Activated CD4-positive, CD25-positive, alpha-beta regulatory T cell treated with anti-CD3 and anti-CD28 coated beads, Interleukin-2, amount 50 U/mL, for 16 hours (primary cell): ENCODE data around the gene PTPRM.

Experiments used
- DNase-seq: peaks from one replicate; pipeline ENCODE4 v3.0.0-alpha.2; 2020; ENCODE audit warnings: low read depth, low spot score

PTPRM gene

DNA sequence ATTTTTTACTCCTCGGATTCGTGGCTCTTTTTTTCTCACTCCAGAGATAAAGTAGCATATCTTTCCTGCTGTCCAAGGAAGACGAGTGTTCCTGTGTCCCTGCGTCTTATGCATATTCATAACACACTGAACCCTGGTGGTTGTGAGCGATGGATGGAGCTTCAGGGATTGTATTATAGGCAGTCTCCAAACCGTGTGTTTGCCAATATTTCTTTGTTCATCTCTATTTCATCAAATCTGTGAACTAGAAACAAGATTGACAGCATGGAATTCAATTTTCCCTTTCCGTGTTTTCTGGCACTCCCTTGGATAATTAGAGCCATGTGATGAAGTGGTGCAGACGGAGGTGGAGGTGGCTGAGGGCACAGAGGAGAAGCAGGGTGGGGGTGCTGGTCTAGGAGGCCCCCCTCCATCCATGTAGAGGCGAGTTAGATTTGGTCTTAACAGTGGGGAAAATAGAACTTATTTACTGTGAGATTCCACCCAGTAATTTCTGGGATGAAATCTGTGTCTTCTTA lies 240.9 kb downstream of the PTPRM start:
- no peak for DNase-seq

DNA sequence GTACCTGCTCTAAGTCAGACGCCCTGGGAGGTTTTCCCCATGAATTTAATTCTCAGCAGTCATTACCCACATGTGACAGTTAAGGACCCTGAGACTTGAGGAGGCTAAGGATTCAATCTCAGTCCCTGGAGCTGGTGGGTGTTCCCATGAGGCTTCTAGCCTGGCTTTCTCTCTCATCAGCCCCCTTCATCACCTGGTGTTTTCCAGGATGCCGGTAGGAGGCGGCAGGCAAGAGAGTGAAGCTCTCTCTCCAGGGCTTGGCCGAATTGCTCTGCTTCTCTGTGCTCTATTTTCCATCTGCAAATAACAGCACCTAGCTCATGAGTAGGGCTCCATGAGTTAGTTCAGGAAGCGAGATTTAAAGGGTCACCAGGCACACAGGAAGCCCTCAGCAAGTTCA lies 241.9 kb downstream of the PTPRM start:
- no peak for DNase-seq

DNA sequence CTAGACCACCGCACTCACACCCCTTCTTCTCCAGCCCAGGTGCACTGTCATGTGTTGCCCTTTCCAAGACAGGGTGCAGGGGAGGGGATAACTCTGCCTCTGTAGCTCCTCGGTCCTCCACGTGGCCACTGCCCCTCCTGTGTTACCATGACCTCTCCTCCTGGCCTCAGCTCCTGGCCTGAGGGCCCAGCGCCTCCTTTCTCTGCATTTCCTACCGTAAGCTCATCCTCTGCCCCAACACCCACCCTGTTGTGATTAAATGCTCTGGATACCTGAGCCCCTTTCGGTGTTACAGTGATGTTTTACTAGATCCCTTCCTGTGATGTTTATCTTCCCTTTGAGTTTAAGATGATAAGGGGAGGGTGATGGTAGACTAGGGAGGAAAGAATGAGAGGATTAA lies 242.3 kb downstream of the PTPRM start:
- DNase-seq, result no peak

DNA sequence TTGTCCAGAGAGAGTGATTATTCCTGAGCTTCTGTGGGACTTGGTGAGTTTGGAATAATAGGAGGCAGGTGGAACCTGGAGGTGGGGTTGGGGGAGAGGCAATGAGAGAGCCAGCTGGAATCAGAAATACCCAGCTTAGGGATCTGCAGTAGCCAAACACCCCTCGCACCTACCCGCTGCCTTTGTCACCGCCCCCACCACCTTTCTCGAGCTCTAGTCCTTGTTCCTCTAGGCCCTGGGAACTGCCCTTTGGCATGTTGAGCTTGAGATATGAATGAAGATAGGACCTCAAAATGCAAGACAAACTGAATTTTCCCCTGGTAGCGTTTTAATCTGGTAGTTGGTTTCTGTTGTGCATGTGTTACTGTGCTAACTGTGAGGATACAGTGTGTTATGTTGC lies 242.9 kb downstream of the PTPRM start:
- DNase-seq, result no peak

DNA sequence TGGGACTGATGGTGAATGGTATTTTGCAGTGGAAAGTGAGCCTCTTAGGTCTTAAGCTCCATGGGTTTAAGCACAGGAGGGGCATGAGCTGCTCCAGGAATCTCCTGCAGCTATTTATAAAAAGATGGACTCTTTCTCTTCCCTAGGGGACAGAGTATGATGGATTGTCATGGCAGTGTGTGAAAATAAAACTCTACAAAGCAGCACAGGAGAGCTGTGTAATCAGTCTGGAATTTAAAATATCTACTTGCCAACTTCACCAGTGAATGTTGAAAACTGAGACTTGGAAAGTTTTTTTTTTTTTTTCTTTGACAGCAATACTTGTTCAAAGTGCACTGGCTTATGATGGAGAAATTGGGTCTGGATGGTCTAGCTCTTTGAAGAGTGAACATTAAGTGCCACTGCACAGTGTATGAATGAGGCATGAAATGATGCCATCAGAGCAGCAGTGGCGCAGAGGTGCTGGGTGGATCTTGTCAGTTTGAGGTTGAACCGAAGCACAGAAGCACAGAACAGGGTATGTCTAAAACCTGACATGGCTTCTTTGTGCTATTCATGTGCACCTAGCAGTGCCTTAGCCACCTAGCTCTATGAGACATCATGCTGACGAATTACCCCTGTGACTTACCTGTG lies 245.4 kb downstream of the PTPRM start:
- no peak for DNase-seq

DNA sequence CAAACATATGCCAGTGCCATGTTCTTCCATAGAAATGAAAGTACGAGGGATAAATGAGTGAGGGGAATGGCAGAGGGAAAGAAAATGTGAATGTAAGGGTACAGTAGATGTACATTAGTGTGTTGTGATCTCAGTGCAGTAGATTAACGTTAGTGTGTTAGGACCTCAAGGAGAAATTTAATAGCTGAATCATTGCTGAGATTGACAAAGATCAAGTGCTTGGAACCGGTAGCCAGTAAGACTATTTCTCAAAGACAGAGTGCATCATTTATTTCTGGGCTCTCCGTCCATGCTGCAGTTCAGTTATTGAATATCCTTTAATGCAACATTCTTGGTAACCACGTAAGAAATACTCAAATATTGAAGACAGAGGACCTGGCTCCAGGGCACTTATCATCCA lies 246.0 kb downstream of the PTPRM start:
- DNase-seq, result no peak

DNA sequence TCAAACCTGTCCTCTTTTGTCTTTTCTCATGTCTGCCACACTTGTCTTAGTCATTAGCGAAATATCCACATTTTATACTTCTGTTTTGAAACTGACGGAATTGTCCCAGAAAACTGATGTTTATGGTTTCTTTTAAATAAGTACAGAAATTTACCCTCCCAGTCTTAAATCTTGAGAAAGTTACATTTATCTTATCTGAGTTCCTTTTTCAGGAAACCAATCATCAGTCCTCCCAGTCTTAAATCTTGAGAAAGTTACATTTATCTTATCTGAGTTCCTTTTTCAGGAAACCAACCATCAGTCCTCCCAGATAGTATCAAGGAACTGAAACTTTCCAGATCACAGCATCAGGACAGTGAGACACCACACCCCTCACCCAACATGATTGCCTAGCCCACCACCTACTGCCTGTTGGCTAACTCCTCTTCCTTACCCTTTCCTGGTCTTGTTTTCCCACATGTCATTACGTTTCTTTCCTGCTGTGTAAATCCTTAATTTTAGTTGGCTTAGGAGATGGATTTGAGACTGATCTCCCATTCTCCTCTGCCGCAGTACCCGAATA lies 247.7 kb downstream of the PTPRM start:
- DNase-seq, result no peak

DNA sequence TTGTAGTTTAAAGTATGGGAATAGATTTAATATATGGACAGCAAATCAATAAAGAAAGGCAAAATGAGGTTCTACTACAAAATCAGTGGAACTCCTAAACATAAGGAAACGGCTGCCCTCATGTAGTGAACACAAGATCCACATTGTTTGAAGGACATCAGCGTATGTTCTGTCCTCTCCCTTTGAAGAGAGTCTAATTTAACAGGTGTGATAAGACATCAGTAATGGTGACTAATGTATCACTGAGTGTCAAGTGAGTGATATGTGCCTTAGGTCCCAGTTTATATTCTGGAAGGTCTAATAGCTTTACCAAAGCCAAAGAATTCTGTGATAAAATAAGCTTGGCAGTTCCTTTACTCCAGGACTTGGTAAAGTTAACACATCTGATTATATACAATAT lies 248.7 kb downstream of the PTPRM start:
- no peak for DNase-seq

DNA sequence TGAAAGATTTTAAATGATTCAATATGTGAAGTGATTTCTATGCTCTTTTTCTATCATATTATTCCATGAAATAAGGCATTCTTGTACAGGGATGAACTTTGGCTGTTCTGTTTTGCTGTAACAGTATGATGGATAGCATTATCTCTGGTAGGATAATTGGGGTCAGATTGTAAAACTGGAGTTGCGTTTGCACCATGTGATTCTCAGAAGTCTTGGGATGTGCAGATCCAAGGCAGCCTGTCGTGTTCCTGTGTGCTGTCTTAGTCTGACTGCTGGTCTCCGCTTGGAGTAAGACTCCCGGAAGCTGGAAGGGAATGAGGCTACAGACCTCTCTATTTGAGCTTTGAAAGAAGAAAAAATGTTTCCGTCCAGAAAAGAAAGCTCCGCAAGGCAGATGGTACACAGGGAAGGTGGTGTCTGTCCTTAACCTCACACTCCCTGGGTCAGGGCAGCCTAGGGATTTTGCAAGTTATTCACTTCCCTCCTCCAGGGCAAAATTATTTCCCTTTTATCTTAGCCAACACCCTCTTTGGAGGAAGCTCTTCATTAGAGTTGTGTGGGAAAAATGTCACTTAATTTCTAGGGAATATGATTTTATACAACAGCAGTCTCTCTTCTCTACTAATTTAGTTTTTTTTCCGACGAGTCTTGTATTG lies 250.6 kb downstream of the PTPRM start:
- no peak for DNase-seq

DNA sequence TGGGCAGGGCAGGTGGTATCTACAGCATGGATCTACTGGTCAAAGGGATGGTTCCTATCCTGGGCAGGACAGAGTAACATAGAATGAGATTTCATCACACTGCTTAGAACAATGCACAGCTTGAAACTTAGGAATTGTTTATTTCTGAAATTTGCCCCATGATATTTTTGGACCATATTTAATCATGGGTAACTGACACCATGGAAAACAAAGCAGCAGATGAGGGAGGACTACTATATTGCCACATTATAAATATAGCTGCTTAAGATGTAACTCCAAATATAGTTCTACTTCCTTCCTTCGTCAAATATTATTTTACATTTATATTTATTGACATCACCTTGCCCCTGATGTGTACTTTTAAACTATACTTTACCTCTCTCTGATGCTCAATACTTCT lies 254.7 kb downstream of the PTPRM start:
- DNase-seq, result no peak

DNA sequence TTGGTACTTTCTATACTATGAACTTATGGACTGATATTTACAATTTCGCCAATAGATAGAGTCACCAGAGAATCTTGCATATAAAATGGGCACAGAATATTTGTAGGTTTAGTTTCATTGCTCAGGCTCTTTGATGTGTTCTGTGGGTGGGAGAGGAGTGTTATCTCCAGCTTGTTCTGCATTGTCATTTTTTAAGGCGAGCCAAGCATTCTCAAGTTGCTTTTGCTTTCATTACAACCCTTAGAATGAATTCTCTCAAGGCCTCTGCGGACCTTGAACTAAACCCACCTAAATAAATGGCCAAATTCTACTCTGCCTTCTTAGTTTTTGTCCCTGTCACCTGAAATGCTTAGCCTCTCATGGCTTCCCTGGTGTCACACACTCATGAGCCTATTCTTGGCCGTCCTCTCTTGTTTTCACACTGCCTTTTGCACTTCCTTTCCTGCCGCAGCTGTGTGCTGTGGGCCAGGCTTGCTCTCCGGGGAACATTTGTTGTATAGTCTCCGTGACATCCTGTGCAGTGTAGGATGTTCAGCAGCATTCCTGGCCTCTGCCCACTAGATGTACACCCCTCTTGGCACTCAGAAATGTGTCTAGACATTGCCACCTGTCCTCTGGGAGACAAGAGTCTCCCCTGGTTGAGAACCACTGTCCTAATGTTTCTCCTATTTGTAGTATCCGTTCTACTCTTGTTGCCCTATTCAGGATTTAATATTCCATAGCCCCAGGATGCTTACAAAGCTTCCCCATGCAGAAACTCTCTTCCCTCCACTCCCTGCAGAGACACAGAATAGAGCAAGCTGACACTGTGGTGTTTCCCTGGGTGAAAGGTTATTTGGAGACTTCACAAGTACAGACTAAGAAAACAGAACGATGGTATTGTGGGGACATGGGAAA lies 255.6 kb downstream of the PTPRM start:
- DNase-seq, result no peak

DNA sequence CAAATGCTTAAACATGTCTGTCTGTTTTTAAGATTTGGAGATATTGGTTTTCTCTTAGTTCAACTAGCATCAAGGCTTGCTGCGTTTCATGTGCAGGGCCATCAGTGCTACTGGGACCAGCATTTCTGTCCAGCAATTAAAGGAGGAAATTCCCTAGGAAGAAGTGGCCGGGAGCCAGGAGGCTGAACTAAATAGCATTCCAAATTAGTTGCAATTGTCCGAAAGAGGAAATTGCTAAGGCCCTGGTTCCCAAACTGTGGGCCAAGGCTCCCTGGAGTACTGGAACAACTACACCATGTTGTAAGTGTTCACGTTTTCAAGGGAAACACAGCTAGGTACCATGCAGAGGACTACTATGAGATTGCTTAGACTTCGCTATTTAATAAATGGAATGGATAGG lies 257.9 kb downstream of the PTPRM start:
- DNase-seq, result no peak

DNA sequence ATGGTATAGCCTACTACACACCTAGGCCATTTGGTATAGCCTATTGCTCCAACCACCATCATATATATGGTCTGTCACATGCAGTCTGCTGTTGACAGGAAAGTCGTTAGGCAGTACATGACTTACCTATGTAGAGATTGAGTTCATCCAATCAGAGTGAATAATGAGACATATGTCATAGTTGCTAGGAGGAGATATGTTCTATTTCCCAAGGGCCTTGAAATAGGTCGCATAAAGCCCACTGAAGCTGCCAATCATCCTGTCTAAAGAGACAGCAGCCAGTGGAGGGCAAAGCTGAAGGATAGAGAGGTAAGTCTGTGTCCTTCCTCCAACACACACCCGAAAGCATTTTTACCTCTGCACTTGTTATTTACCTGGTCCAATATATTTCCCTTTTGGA lies 263.4 kb downstream of the PTPRM start:
- no peak for DNase-seq

DNA sequence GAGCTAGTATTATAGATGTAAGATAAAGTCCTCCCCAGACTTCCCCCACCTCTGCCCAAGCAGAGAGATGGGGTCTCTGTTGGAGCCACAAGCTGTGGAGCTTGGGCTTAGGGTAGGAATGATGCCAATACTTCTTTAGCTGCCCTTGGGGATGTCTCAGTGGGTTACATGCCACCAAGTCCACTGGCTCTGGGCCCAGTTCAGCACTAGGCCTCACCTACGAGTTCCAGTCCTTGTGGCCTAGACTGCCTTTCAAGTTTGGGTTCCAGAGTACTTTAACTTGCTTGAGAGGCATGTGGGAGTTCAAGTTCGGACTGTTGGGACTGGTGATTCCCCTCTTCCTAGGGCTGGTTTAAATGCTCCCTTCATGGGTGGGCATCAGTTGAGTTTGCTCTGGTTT lies 272.4 kb downstream of the PTPRM start:
- no peak for DNase-seq

DNA sequence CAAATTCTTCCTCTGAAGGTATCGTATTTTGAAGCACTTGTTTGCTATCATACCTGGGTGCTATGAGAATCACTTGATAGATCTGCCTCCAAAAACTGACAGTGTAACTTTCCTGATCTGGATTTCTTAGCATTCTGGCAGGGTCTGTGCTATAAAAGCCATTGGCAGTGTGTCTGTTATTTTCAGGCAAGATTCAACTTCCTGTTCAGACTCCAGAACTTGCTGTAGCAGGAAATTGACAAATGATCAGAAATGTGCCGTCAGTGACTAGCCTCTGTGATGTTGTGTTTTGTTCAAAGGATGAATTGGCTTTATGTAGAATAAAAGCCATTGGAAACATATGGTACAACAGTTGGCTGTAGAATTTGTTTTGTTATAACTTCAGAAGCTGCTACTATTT lies 273.3 kb downstream of the PTPRM start:
- no peak for DNase-seq

DNA sequence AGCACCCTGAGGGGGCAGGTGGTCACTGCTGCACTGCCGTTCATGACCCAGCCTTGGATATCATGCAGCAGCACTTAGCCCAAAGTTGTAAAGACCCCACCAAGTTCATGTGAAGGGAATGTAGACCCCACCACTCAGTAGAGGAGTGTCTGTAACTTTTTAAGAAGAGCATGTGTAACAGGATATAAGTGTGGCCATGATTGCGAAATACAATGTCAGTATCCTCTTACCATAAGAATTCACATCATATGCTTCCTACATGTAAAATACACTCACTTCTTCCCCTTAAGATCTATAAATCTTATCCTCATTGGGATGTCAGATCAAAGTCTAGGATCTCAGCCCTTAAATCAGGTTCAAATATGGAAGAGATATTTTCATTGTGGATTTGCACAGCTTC lies 276.9 kb downstream of the PTPRM start:
- no peak for DNase-seq

DNA sequence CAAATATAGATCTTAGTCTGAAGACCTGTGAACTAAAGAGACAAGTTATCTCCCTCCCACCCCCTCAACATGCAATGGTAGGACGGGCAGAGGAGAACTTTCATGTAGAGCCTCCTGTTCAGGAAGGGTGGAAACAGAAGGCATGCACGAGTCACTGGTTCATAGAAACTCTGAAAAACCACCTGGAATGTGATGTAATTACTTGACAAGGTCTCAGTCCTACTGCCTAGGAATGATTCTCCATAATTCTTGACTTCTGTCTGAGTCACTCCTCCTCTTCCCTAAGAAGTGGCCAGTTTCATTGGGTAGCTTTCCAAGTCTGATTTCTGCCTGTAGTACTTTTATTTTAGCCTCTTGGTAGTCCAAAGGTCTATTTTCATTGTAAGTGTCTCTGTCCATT lies 277.3 kb downstream of the PTPRM start:
- DNase-seq, result no peak

DNA sequence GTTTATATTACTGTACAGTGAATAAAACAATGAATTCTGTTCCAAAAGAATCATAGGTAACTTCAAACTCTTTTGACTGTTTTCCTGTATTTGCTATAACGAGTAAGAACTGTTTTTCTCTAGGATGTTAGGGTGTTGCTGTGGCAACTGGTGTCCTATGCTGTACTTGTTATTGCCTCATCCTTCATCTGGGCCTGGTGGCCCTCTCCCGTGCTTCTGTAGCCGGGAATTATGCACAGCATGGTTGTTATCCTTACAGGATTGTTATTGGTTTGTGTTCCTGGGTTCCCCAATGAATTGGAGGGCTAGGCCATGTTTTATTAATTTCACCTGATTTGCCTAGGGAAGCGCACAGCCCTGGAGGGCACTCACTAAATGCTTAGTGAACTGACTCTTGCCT lies 279.2 kb downstream of the PTPRM start:
- no peak for DNase-seq

DNA sequence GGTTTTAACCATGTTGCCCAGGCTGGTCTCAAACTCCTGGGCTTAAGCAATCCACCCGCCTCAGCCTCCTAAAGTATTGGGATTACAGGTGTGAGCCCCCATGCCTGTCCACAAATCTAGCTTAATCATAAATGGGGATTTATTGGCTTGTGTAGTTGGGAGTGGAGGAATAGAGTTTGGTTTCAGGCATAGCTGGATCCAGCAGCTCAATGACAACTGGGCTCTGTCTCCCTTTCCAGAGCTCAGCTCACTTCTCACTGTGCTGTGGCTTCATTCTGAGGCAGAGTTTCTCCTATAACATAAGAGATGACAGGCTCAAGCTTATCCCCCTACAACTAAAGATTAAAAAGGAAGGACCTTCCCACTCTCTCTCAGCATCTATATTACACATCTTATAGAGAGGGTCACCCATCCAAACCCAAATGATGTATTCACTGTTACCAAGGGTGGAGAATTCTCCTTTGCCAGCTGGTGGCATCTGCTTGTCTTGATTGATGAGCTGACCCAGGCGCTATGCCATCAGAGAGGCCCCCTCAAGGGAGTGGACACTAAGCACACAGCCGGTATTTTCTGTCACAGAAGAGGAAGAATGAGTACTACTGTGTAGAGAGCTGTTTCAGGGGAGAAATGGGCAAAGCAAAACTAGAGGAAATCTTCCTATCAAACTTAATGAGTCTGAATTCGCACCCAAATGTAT lies 280.4 kb downstream of the PTPRM start:
- DNase-seq, result no peak

DNA sequence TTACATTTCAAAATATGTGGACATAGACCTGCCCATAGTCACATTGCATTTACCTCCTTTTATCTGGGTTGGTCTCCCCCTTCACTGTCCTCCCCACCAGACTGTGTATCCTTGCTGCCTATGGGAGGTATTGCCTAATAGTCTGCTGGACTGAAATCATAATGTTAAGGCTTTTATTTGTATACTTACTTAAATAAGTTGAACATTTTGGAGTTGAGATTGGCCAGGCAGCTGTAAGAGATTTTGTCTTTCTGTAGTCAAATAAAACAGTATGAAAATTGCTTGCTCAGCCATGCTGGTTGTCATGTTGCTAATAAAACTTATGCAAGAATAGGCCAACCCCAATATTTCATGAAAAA lies 280.9 kb downstream of the PTPRM start:
- DNase-seq, result no peak

DNA sequence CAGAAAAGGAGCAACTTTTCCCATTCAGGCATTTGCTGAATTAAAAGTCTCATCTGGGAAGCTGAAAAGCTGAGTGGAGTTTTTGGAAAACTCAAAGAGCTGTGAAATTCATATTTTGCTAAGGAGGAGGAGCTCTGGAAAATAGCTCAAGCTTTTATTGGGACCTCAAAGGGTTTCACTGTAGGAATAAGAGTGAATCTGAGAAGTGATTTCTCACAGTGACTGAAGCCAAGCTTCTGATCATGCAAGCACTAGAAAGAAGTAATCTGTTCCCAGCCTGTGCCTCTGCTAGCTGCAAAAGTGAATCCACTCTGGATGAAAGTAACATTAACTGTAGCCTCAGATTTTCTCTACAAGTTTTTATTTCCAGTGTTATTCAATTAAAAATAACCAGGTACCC lies 283.3 kb downstream of the PTPRM start:
- DNase-seq, result no peak

DNA sequence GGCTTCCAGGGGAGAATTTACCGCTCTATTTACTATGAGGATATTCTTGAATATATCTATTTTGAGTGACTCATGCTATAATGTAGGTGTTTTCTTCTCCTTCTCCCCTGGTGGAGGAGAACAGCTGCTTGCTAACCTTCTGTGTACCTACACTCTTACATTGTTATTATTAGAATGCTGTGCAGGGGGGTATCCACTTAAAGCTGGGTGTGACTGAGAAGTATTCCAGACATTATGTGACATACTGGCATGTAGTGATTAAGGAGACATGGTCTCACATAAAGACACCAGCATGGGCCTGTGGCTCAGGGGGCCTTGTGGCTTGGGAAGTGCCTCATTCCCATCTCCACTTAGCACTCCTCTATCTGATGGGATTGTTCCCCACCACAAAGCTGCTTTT lies 287.9 kb downstream of the PTPRM start:
- DNase-seq, result no peak
